ENCODE data around the gene DYRK1A. TPM values are rescaled to one million over a fixed set of nuclear protein-coding genes. Genes with fewer than 3 reads are reported as not detected.

DYRK1A gene
- total and polyA plus RNA-seq, 11 donors: 24.5 to 96.6 (median 69.0) TPM

DNA sequence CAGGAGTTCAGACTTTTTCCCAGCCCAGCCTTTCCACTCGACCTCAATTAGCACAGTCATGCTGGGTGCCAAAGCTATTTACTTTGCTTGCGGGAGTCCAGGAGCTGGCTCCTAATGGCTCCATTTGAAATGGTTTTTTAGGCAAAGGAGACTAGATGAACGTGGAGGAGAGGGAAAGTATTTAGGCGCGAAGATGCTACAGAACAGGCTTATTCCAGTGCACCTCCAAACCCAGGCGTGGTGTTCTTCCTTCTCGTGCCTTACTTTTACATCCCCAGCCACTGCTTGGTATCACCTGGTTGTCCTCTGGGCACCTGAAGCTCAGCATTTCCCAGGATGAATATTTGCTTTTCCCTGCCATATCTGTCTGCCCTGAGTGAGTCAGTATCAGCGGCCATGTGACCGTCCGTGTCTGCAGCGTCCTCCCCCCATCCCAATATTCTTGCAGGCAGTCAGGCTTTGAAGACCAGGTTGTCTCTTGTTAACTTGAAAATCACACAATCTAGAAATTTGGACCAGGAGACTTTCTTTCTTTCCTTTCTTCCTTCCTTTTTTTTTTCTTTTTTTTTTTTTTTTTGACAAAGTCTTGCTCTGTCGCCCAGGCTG is 198.5 kb downstream of the DYRK1A start:
- TF ChIP-seq CTCF (IDR thresholded peaks at IDR 0.05) (no peak), POLR2A (IDR thresholded peaks at IDR 0.05) (no peak)
- DNase-seq: no peak
- Histone ChIP-seq H3K4me1 (peaks cover 0 to 29% (median 13%) of the 10 kb centered on the region in 12 donors), H3K27ac (peak overlapping the region; percentile 81 to 97 (median 92)), H3K36me3 (no peaks in the 10 kb centered on the region), H3K4me3 (peak overlapping the region in 10 of 12 donors; percentile 60 to 89 (median 74)), H3K9me3 (no peaks in the 10 kb centered on the region), H3K27me3 (no peaks in the 10 kb centered on the region)
- intact Hi-C loops (cut with DNase I): loop anchor here (1.0 to 10.0 kb wide), 12 partner anchors 50 to 360 kb away; partner anchors contain the start of genes DYRK1A (in 7 of the 10) and VPS26C (in 4 of the 10)
- WGBS, 4 donors: 66 to 72% (median 69%) methylated on average over 12 of the region's 12 CpGs
- ATAC-seq: peak in 1 of 4 donors; percentile 1

GRCh38 chr21:37565530-37566223 is 199.1 kb downstream of the DYRK1A start:
- Histone ChIP-seq H3K27me3 (no peaks in the 10 kb centered on the region), H3K4me1 (peaks cover 0 to 27% (median 11%) of the 10 kb centered on the region in 12 donors), H3K4me3 (no peak overlapping the region), H3K27ac (peak overlapping the region in 8 of 12 donors; percentile 90 to 96 (median 93)), H3K9me3 (no peaks in the 10 kb centered on the region), H3K36me3 (no peaks in the 10 kb centered on the region)
- DNase-seq: no peak
- 81 to 91% (median 88%) methylated on average over 14 of the region's 14 CpGs for WGBS, 4 donors
- intact Hi-C loops (cut with DNase I): loop anchor here in 8 of 10 donors (5.0 to 10.0 kb wide), 7 partner anchors 51 to 361 kb away; partner anchors contain the start of gene DYRK1A (in 2 of the 8)
- TF ChIP-seq POLR2A (IDR thresholded peaks at IDR 0.05): no peak
- no peak for TF ChIP-seq CTCF (IDR thresholded peaks at IDR 0.05)
- ATAC-seq: no peak

- no peak for ATAC-seq
- 64 to 72% (median 70%) methylated on average over 14 of the region's 14 CpGs for WGBS, 4 donors
- TF ChIP-seq CTCF (IDR thresholded peaks at IDR 0.05) (no peak), POLR2A (IDR thresholded peaks at IDR 0.05) (no peak)
These were observed 200.4 kb downstream of the DYRK1A start for GRCh38 chr21:37566790-37567615.

More at GRCh38 chr21:37566790-37567615, 200.4 kb downstream of the DYRK1A start:
- no peak overlapping the region for H3K4me3 ChIP-seq
- intact Hi-C loops (cut with DNase I): loop anchor here in 8 of 10 donors (5.0 to 10.0 kb wide), 7 partner anchors 52 to 362 kb away; partner anchors contain the start of gene DYRK1A (in 2 of the 8)
- no peaks in the 10 kb centered on the region for H3K36me3 ChIP-seq
- H3K27ac ChIP-seq: peak overlapping the region in 6 of 12 donors; percentile 4 to 54 (median 34)
- no peak for DNase-seq
- peaks cover 0 to 26% (median 11%) of the 10 kb centered on the region in 12 donors for H3K4me1 ChIP-seq
- no peaks in the 10 kb centered on the region for H3K9me3 ChIP-seq
- H3K27me3 ChIP-seq: no peaks in the 10 kb centered on the region

Measured in heart left ventricle (tissue), 16 donors.